Measurements from ENCODE around the gene MBD1.
A peak's percentile ranks its signal among the peaks of the same experiment; 100 is the strongest.

The MBD1 gene

GRCh38 chr18:50285631-50286321 is 4.5 kb upstream of the MBD1 start:
- H3K4me3 ChIP-seq (replicated peaks; ENCODE audit: low read depth, low read length), result peak overlapping the region; percentile 94
- no peak for DNase-seq (ENCODE audit: extremely low read depth, low read depth)

GRCh38 chr18:50285071-50285470 is 3.7 kb upstream of the MBD1 start:
- TF ChIP-seq CTCF (IDR thresholded peaks at IDR 0.05; ENCODE audit: low read depth, low read length, missing control alignments), result no peak
- H3K4me3 ChIP-seq (replicated peaks; ENCODE audit: low read depth, low read length), result no peak overlapping the region
- DNase-seq (ENCODE audit: extremely low read depth, low read depth), result no peak

More at GRCh38 chr18:50285631-50286321, 4.5 kb upstream of the MBD1 start:
- no peak for TF ChIP-seq CTCF (IDR thresholded peaks at IDR 0.05; ENCODE audit: low read depth, low read length, missing control alignments)

GRCh38 chr18:50284255-50284885 is 3.0 kb upstream of the MBD1 start:
- no peak overlapping the region for H3K4me3 ChIP-seq (replicated peaks; ENCODE audit: low read depth, low read length)
- no peak for TF ChIP-seq CTCF (IDR thresholded peaks at IDR 0.05; ENCODE audit: low read depth, low read length, missing control alignments)
- no peak for DNase-seq (ENCODE audit: extremely low read depth, low read depth)

GRCh38 chr18:50283469-50284209 is 2.3 kb upstream of the MBD1 start:
- no peak for TF ChIP-seq CTCF (IDR thresholded peaks at IDR 0.05; ENCODE audit: low read depth, low read length, missing control alignments)
- no peak overlapping the region for H3K4me3 ChIP-seq (replicated peaks; ENCODE audit: low read depth, low read length)
- DNase-seq (ENCODE audit: extremely low read depth, low read depth), result no peak

GRCh38 chr18:50282521-50283335 is 1.4 kb upstream of the MBD1 start:
- peak overlapping the region; percentile 94; the same call in 1 of the 2 replicates for H3K4me3 ChIP-seq (replicated peaks; ENCODE audit: low read depth, low read length)
- DNase-seq (ENCODE audit: extremely low read depth, low read depth), result no peak
- TF ChIP-seq CTCF (IDR thresholded peaks at IDR 0.05; ENCODE audit: low read depth, low read length, missing control alignments), result no peak

GRCh38 chr18:50281972-50282520 is 723 bp upstream of the MBD1 start:
- H3K4me3 ChIP-seq (replicated peaks; ENCODE audit: low read depth, low read length), result peak overlapping the region; percentile 94
- DNase-seq (ENCODE audit: extremely low read depth, low read depth), result no peak
- TF ChIP-seq CTCF (IDR thresholded peaks at IDR 0.05; ENCODE audit: low read depth, low read length, missing control alignments), result no peak
